Lower leg skin (tissue), 4 donors: ENCODE results near the gene LIPJ. TPM values are rescaled to one million over a fixed set of nuclear protein-coding genes. Genes with fewer than 3 reads are reported as not detected.

Experiments used
- DNase-seq, 2 donors: peaks; one replicate each; pipeline ENCODE4 v3.0.0-alpha.2; 2019; ENCODE audit warnings: low spot score in 2 of 2
- H3K4me3 ChIP-seq: fragments of 200-600 bp; sonication (generic); 2 replicates; pipeline ENCODE4 v1.5.1; 2017; ENCODE audit warnings: mild to moderate bottlenecking, low read depth; ENCODE audit not compliant: poor library complexity, severe bottlenecking
- POLR2A ChIP-seq, 2 donors: fragments of 450-650 bp; IDR thresholded peaks; one replicate each; pipeline ENCODE4 v1.6.1; 2016 to 2017; ENCODE audit warnings: antibody characterized with exemption in 2 of 2, mild to moderate bottlenecking in 1 of 2, moderate library complexity in 1 of 2
- WGBS, 2 donors: methylation state at CpG; one replicate each; pipeline ENCODE4 v1.1.5; 2018; 5-methylcytosine and 5-hydroxymethylcytosine counted together
- intact Hi-C: fragments of 100-400 bp; cut with DNase I; formaldehyde crosslinking; loops from one replicate; pipeline ENCODE4 v1.15.0; 2023; ENCODE audit warnings: low total_unique reads
- total RNA-seq, 4 donors: library from RNA; depleted of rRNA; stranded (reverse); fragments of >200 nt; gene quantifications; one replicate each; pipeline ENCODE4 v1.1.0, GENCODE V29; 2016
- TF ChIP-seq, protein P1 (sequence below), 3 donors: fragments of 450-650 bp; IDR thresholded peaks; one replicate each; pipeline ENCODE4 v1.5.1; 2016; ENCODE audit warnings: antibody characterized with exemption in 3 of 3, mild to moderate bottlenecking in 3 of 3, moderate library complexity in 2 of 3

LIPJ gene
- total RNA-seq, 4 donors from 2014 or later, result 0.15 TPM; not detected in 3

DNA sequence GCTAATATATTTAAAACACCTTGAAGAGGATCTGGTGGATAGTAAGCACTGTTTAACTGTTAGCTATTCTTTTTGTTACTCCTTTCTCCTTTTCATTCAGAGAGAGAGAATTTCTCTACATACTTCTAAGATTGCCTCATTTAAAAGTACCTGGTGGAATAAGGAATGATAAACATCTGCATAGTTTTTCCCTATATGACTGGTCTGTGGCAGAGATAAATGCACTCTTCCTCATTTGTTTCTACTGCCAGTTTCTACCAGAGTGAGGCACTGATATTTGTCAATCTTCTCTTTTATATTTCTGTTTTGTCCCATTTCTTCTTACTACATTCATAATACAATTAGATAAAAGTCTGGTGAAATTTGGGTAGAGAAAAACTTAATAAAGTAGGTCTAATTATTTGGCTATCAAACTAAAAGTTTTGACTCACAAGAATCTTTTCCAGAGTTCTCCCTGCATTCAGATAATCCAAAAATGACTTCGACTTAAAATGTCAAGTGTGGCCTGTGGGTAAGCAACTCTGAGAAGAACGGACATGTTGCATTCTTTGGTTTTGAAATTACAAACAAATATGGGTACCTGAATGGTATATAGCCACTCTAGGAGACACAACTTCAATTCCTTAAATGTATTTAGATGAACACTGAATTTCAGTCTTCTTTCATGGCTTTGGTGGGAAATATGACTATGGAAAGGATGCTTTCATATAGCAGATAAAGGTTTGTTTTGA, 42.3 kb upstream of the LIPJ start:
- intact Hi-C loops, result no loop called here
- 91 to 92% methylated on average over 2 of the region's 2 CpGs for WGBS, 2 donors
- no peak for DNase-seq
- TF ChIP-seq, protein P1, sequence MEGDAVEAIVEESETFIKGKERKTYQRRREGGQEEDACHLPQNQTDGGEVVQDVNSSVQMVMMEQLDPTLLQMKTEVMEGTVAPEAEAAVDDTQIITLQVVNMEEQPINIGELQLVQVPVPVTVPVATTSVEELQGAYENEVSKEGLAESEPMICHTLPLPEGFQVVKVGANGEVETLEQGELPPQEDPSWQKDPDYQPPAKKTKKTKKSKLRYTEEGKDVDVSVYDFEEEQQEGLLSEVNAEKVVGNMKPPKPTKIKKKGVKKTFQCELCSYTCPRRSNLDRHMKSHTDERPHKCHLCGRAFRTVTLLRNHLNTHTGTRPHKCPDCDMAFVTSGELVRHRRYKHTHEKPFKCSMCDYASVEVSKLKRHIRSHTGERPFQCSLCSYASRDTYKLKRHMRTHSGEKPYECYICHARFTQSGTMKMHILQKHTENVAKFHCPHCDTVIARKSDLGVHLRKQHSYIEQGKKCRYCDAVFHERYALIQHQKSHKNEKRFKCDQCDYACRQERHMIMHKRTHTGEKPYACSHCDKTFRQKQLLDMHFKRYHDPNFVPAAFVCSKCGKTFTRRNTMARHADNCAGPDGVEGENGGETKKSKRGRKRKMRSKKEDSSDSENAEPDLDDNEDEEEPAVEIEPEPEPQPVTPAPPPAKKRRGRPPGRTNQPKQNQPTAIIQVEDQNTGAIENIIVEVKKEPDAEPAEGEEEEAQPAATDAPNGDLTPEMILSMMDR (IDR thresholded peaks at IDR 0.05), result no peak
- TF ChIP-seq POLR2A (IDR thresholded peaks at IDR 0.05), result no peak
- H3K4me3 ChIP-seq, result no peak overlapping the region

DNA sequence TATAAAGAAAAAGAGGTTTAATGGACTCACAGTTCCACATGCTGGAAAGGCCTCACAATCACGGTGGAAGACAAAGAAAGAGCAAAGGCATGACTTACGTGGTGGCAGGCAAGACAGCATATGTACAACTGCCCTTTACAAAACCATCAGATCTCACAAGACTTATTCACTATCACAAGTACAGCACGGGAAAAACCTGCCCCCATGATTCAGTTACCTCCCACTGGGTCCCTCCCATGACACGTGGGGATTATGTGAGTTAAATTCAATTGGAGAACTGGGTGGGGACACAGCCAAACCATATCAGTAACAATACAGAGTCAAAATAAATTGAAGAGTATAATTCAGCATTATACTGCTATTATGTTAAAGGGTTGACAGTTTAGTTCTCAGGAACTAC, 41.2 kb upstream of the LIPJ start:
- no peak for DNase-seq
- intact Hi-C loops, result no loop called here
- no peak overlapping the region for H3K4me3 ChIP-seq
- TF ChIP-seq, protein P1 (IDR thresholded peaks at IDR 0.05), result no peak
- no peak for TF ChIP-seq POLR2A (IDR thresholded peaks at IDR 0.05)
- 89 to 95% methylated on average over 4 of the region's 4 CpGs for WGBS, 2 donors

GRCh38 chr10:88546497-88546896, 40.1 kb upstream of the LIPJ start:
- no peak overlapping the region for H3K4me3 ChIP-seq
- no peak for DNase-seq
- TF ChIP-seq POLR2A (IDR thresholded peaks at IDR 0.05), result no peak
- TF ChIP-seq, protein P1 (IDR thresholded peaks at IDR 0.05), result no peak
- intact Hi-C loops, result no loop called here
- 46 to 54% methylated on average over 3 of the region's 3 CpGs for WGBS, 2 donors

DNA sequence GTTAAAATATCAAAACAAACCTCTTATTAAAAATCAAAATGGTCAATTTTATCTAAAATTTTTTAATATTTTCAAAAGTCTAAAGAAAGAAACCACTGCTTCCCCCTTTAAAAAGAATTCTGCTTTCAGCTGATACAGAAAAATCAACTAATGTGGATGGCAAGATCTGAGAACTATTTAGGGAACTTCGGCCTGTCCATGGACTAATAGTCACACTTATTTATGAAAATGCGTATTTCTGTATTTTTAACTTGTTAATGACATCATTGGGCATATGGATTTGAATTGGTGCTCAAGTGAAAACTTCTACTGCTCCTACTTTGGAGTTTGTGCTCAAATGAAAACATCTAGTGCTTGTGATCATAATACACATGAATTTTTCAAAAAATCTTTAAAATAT, 35.3 kb upstream of the LIPJ start:
- WGBS, 2 donors, result 83 to 87% methylated on average over 2 of the region's 2 CpGs
- H3K4me3 ChIP-seq, result no peak overlapping the region
- intact Hi-C loops, result loop anchor here (10.0 kb wide), 1 partner anchor 696 kb away; no protein-coding TSS in a partner anchor
- no peak for DNase-seq
- TF ChIP-seq, protein P1 (IDR thresholded peaks at IDR 0.05), result no peak
- TF ChIP-seq POLR2A (IDR thresholded peaks at IDR 0.05), result no peak

DNA sequence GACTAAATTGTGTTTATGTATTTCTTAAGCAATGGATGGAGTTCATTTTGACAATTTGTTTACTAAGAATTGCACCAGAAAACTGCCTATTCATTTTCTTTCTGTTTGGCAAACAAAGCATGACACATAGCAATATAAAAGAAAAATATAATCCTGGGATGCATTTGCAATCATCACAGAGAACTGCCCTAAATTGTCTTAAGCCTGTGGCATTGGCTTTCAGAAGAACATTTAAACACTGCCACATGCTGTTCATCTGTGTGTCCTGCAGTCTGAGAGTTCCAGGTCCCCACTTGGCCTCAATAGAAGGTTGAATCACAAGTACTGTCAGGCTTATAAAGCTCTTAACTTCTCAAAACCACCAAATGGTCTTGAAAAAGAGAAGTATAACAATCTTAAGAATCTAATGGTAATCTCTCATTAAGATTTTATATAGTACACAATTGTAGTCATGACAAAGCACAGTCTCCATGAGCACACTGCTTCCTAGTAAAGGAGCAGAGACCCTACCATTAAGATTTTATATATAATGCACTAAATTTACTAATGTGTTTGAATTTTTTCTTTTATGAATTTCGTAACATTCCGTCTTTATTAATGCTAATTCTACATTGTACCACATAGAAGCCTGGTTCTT, 33.3 kb upstream of the LIPJ start:
- DNase-seq, result peak in 1 of 2 donors; percentile 56
- no peak for TF ChIP-seq POLR2A (IDR thresholded peaks at IDR 0.05)
- TF ChIP-seq, protein P1 (IDR thresholded peaks at IDR 0.05), result no peak
- intact Hi-C loops, result loop anchor here (10.0 kb wide), 1 partner anchor 698 kb away; no protein-coding TSS in a partner anchor
- WGBS, 2 donors, result 74 to 75% methylated on average over 2 of the region's 2 CpGs
- H3K4me3 ChIP-seq, result no peak overlapping the region
